HAP-1 (cell line): ENCODE data around the gene TTC29.
"Not testable (repeated sequence)": the region's sequence is repeated elsewhere in the genome, so short reads cannot be mapped to it uniquely, and the experiment has no call there.

Experiments
- DNase-seq, 2 experiments: peaks; one replicate each; pipeline ENCODE4 v3.0.0-alpha.2; 2016 to 2020; ENCODE audit warnings: low spot score in 2 of 2
- H3K27me3 ChIP-seq: fragments of 250-450 bp; sonication (Bioruptor Pico); 2 replicates; pipeline ENCODE4 v1.5.1; 2020; ENCODE audit warnings: low read depth, mild to moderate bottlenecking, moderate library complexity
- H3K36me3 ChIP-seq: fragments of 250-450 bp; sonication (Bioruptor Pico); replicated peaks from 2 replicates; pipeline ENCODE4 v1.5.1; 2020; ENCODE audit warnings: mild to moderate bottlenecking
- H3K4me1 ChIP-seq: fragments of 250-450 bp; sonication (Bioruptor Pico); 2 replicates; pipeline ENCODE4 v1.5.1; 2020; ENCODE audit warnings: mild to moderate bottlenecking
- H3K4me3 ChIP-seq: fragments of 250-450 bp; sonication (Bioruptor Pico); 2 replicates; pipeline ENCODE4 v1.5.1; 2020; ENCODE audit warnings: mild to moderate bottlenecking, moderate library complexity
- H3K9me3 ChIP-seq: fragments of 250-450 bp; sonication (Bioruptor Pico); 2 replicates; pipeline ENCODE4 v1.5.1; 2020; ENCODE audit warnings: mild to moderate bottlenecking, moderate library complexity
- in situ Hi-C: fragments of 300-500 bp; cut with MboI; formaldehyde crosslinking; loops from 3 replicates; pipeline ENCODE4 v1.14.3; 2020; ENCODE audit warnings: low sequenced_read_pairs, inconsistent platforms, mixed read lengths

The TTC29 gene

GRCh38 chr4:146739182-146739581 is 206.5 kb downstream of the TTC29 start:
- in situ Hi-C loops: no loop called here
- no peaks in the 10 kb centered on the region for H3K9me3 ChIP-seq
- DNase-seq: no peak

GRCh38 chr4:146723519-146723918 is 222.1 kb downstream of the TTC29 start:
- DNase-seq, in situ Hi-C loops: not testable (repeated sequence)

More at GRCh38 chr4:146739182-146739581, 206.5 kb downstream of the TTC29 start:
- no peak overlapping the region for H3K4me3 ChIP-seq
- no peaks in the 10 kb centered on the region for H3K4me1 ChIP-seq
- no peaks in the 10 kb centered on the region for H3K27me3 ChIP-seq
- H3K36me3 ChIP-seq: no peaks in the 10 kb centered on the region

GRCh38 chr4:146709956-146710355 is 235.7 kb downstream of the TTC29 start:
- no peaks in the 10 kb centered on the region for H3K9me3 ChIP-seq
- DNase-seq: no peak
- H3K36me3 ChIP-seq: no peaks in the 10 kb centered on the region
- H3K4me1 ChIP-seq: no peaks in the 10 kb centered on the region
- in situ Hi-C loops: no loop called here
- H3K4me3 ChIP-seq: no peak overlapping the region
- H3K27me3 ChIP-seq: no peaks in the 10 kb centered on the region

More at GRCh38 chr4:146723519-146723918, 222.1 kb downstream of the TTC29 start:
- H3K27me3 ChIP-seq, H3K9me3 ChIP-seq, H3K4me3 ChIP-seq, H3K4me1 ChIP-seq, H3K36me3 ChIP-seq: not testable (repeated sequence)

- no peaks in the 10 kb centered on the region for H3K27me3 ChIP-seq
- H3K4me3 ChIP-seq: no peak overlapping the region
- no peak for DNase-seq
- no peaks in the 10 kb centered on the region for H3K9me3 ChIP-seq
- no peaks in the 10 kb centered on the region for H3K36me3 ChIP-seq
- no peaks in the 10 kb centered on the region for H3K4me1 ChIP-seq
- in situ Hi-C loops: no loop called here
Observed at GRCh38 chr4:146699910-146700309, 245.8 kb downstream of the TTC29 start.

GRCh38 chr4:146674829-146675570 is 270.7 kb downstream of the TTC29 start:
- DNase-seq: no peak
- H3K27me3 ChIP-seq: no peaks in the 10 kb centered on the region
- in situ Hi-C loops: no loop called here
- no peaks in the 10 kb centered on the region for H3K4me1 ChIP-seq
- H3K4me3 ChIP-seq: no peak overlapping the region
- H3K9me3 ChIP-seq: no peaks in the 10 kb centered on the region
- H3K36me3 ChIP-seq: no peaks in the 10 kb centered on the region

GRCh38 chr4:146663968-146664311 is 281.7 kb downstream of the TTC29 start:
- H3K4me1 ChIP-seq, H3K36me3 ChIP-seq, H3K4me3 ChIP-seq, in situ Hi-C loops, H3K27me3 ChIP-seq, H3K9me3 ChIP-seq, DNase-seq: not testable (repeated sequence)

- no peaks in the 10 kb centered on the region for H3K36me3 ChIP-seq
- H3K9me3 ChIP-seq: no peaks in the 10 kb centered on the region
- no peaks in the 10 kb centered on the region for H3K27me3 ChIP-seq
- no peaks in the 10 kb centered on the region for H3K4me1 ChIP-seq
- in situ Hi-C loops: no loop called here
- no peak for DNase-seq
- no peak overlapping the region for H3K4me3 ChIP-seq
Observed at GRCh38 chr4:146661367-146661766, 284.3 kb downstream of the TTC29 start.
